ENCODE results near the gene ADO. TPM values are rescaled to one million over a fixed set of nuclear protein-coding genes. Genes with fewer than 3 reads are reported as not detected.

The ADO gene
- total RNA-seq, 6 experiments from 2014 or later = 13.7 to 19.2 (median 16.5) TPM

DNA sequence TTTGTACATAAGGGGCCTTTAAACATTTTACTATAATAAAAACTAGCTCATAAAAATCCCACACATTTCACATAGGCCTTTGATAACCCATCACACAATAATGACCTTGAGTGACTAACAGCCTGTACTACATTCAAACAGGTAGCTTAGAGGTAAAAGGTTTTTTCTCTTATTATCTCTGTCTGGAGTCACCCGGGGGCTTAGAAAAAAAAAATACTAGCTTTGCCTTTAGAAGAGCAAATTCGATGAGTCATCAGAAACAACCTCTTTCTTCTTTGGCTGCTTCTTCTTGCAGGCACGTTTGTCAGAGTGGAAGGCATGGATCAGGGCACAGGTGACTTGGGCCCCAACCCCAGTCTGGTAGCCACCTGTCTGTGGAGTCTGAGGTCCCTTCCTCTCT lies 43.4 kb upstream of the ADO start:
- TF ChIP-seq, protein P1, sequence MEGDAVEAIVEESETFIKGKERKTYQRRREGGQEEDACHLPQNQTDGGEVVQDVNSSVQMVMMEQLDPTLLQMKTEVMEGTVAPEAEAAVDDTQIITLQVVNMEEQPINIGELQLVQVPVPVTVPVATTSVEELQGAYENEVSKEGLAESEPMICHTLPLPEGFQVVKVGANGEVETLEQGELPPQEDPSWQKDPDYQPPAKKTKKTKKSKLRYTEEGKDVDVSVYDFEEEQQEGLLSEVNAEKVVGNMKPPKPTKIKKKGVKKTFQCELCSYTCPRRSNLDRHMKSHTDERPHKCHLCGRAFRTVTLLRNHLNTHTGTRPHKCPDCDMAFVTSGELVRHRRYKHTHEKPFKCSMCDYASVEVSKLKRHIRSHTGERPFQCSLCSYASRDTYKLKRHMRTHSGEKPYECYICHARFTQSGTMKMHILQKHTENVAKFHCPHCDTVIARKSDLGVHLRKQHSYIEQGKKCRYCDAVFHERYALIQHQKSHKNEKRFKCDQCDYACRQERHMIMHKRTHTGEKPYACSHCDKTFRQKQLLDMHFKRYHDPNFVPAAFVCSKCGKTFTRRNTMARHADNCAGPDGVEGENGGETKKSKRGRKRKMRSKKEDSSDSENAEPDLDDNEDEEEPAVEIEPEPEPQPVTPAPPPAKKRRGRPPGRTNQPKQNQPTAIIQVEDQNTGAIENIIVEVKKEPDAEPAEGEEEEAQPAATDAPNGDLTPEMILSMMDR (IDR thresholded peaks at IDR 0.05) = no peak
- peaks cover 1% of the 10 kb centered on the region; the same call in 1 of the 2 replicates for H3K27me3 Mint-ChIP-seq (ENCODE audit: insufficient read depth)
- no peak overlapping the region for H3K27ac Mint-ChIP-seq
- H3K36me3 Mint-ChIP-seq (ENCODE audit: low read depth) = no peaks in the 10 kb centered on the region
- no peak for DNase-seq
- no peaks in the 10 kb centered on the region for H3K4me1 Mint-ChIP-seq (ENCODE audit: low read depth)
- no peak overlapping the region for H3K4me3 Mint-ChIP-seq
- H3K9me3 Mint-ChIP-seq = no peaks in the 10 kb centered on the region

DNA sequence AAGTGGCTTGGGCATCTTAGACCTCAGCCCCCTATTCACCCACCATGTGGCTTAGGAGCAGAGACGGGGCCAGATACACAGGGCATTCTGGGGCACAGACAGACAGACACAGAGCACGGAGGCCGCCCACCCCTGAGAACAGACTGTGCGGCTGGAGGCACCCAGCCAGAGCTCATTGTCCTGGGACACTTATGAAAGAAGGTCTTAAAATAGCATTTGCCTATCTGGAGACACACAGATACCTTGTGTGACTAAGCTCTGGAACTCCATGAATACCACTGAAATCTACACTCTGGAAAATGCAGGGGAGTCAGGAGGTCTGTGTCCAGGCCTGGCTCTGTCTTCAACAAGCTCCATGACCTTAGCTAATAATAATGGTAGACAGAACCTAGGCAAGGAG lies 41.4 kb upstream of the ADO start:
- H3K9me3 Mint-ChIP-seq = no peaks in the 10 kb centered on the region
- no peaks in the 10 kb centered on the region for H3K4me1 Mint-ChIP-seq (ENCODE audit: low read depth)
- H3K27ac Mint-ChIP-seq = no peak overlapping the region
- H3K27me3 Mint-ChIP-seq (ENCODE audit: insufficient read depth) = peaks cover 1% of the 10 kb centered on the region; the same call in 1 of the 2 replicates
- no peak for DNase-seq
- TF ChIP-seq, protein P1 (IDR thresholded peaks at IDR 0.05) = no peak
- no peak overlapping the region for H3K4me3 Mint-ChIP-seq
- no peaks in the 10 kb centered on the region for H3K36me3 Mint-ChIP-seq (ENCODE audit: low read depth)

DNA sequence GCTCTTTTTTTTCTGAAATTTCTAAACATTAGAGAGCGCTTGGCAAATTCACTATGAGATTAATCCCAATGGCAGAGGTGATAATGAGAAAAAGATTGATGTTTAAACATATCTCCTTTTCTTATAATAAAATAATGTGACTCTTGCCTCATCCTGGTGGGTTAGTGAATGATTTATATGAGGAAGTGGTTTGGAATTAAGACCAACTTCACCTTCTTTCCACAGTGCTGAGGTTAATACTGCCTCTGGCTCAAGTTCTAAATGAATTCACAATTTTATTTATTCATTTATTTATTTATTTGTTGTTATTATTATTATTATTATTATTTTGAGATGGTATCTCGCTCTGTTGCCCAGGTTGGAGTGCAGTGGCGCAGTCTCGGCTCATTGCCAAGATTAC lies 40.5 kb upstream of the ADO start:
- peaks cover 1% of the 10 kb centered on the region; the same call in 1 of the 2 replicates for H3K27me3 Mint-ChIP-seq (ENCODE audit: insufficient read depth)
- DNase-seq = no peak

DNA sequence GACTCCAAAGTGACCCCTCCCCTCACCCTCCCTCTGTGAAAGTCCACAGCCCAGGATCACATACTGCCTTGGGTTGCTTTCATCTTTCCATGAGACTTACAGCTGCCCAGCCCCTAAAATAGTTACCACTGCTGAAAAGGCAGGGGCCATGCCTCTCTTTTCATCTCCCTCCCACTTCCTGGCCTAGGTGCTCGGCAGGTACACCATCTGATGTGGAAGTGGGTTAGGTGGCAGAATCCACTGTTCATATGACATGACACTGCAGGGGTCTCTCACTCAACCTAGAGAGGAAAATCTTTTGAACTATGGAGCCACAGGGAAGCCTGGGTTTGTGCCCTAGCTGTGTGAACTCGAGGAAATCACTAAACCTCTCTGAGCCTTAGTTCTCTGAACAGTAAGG lies 38.8 kb upstream of the ADO start:
- Mint-ChIP-seq H3K4me1 (ENCODE audit: low read depth) (peaks cover 9% of the 10 kb centered on the region), H3K9me3 (no peaks in the 10 kb centered on the region), H3K27me3 (ENCODE audit: insufficient read depth) (peaks cover 1% of the 10 kb centered on the region; the same call in 1 of the 2 replicates), H3K36me3 (ENCODE audit: low read depth) (no peaks in the 10 kb centered on the region), H3K27ac (no peak overlapping the region), H3K4me3 (no peak overlapping the region)
- TF ChIP-seq, protein P1 (IDR thresholded peaks at IDR 0.05) = no peak
- no peak for DNase-seq

More for the DNA sequence above, 40.5 kb upstream of the ADO start:
- TF ChIP-seq, protein P1 (IDR thresholded peaks at IDR 0.05) = no peak
- peaks cover under 1% of the 10 kb centered on the region; the same call in 1 of the 2 replicates for H3K4me1 Mint-ChIP-seq (ENCODE audit: low read depth)
- no peak overlapping the region for H3K27ac Mint-ChIP-seq
- no peaks in the 10 kb centered on the region for H3K36me3 Mint-ChIP-seq (ENCODE audit: low read depth)
- no peaks in the 10 kb centered on the region for H3K9me3 Mint-ChIP-seq
- no peak overlapping the region for H3K4me3 Mint-ChIP-seq

DNA sequence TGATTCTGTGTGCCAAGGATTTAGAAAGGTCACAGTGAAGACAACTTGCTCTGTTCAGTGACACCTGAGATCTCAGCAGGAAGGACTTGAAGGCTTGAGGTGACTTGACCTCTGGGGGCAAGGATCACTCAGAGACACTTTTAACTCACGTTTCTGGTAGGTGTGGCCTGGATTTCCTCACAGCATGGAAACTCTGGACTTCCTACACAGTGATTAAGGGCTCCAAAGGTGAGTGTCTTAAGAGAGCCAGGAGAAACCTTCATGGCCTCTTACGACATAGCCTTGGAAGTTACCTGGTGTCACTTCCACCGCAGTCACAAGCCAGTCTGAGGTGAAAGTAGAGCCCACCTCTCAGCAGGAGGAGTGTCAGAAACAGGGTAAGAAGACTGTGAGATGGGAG lies 38.1 kb upstream of the ADO start:
- TF ChIP-seq, protein P1 (IDR thresholded peaks at IDR 0.05) = no peak
- H3K27ac Mint-ChIP-seq = no peak overlapping the region
- no peak overlapping the region for H3K4me3 Mint-ChIP-seq
- H3K9me3 Mint-ChIP-seq = no peaks in the 10 kb centered on the region
- no peaks in the 10 kb centered on the region for H3K36me3 Mint-ChIP-seq (ENCODE audit: low read depth)
- peaks cover 9% of the 10 kb centered on the region for H3K4me1 Mint-ChIP-seq (ENCODE audit: low read depth)
- DNase-seq = no peak
- H3K27me3 Mint-ChIP-seq (ENCODE audit: insufficient read depth) = peaks cover 1% of the 10 kb centered on the region; the same call in 1 of the 2 replicates

Measured in HFFc6 (cell line).